MCF 10A (cell line): ENCODE results near the gene KRT1. TPM values are rescaled to one million over a fixed set of nuclear protein-coding genes. Genes with fewer than 3 reads are reported as not detected.

Source experiments
- BruUV-seq: library from RNA; stranded (reverse); fragments of 400-500 nt; replicated peaks from 2 replicates; lab custom pipeline; 2021; lab: Mats Ljungman, UMichigan
- CTCF ChIA-PET: fragments of 300-600 bp; sonication (Branson Sonifier 250); formaldehyde crosslinking; extraction: SDS; loops from one replicate; lab custom pipeline; 2021; ENCODE audit warnings: antibody characterized with exemption, inconsistent platforms; lab: Yijun Ruan, JAX
- POLR2A ChIA-PET: fragments of 300-600, 350-650 bp; sonication (Branson Sonifier 250); formaldehyde crosslinking; extraction: SDS; loops from one replicate; lab custom pipeline; 2020; ENCODE audit warnings: antibody characterized with exemption, inconsistent platforms; lab: Yijun Ruan, JAX
- DNase-seq: peaks from one replicate; pipeline ENCODE4 v3.0.0-alpha.2; 2018; ENCODE audit not compliant: unreplicated experiment
- H3K27ac Mint-ChIP-seq: one replicate; pipeline ENCODE4 v1.8.0; 2022; ENCODE audit warnings: mild to moderate bottlenecking, low read depth, mixed read lengths; ENCODE audit not compliant: unreplicated experiment
- H3K27me3 Mint-ChIP-seq: one replicate; pipeline ENCODE4 v1.8.0; 2022; ENCODE audit warnings: mixed read lengths; ENCODE audit not compliant: insufficient read depth, unreplicated experiment
- H3K36me3 Mint-ChIP-seq: one replicate; pipeline ENCODE4 v1.8.0; 2022; ENCODE audit warnings: mild to moderate bottlenecking, moderate library complexity, mixed read lengths; ENCODE audit not compliant: insufficient read depth, unreplicated experiment
- H3K4me1 Mint-ChIP-seq: one replicate; pipeline ENCODE4 v1.8.0; 2022; ENCODE audit warnings: mixed read lengths; ENCODE audit not compliant: insufficient read depth, unreplicated experiment
- H3K4me3 Mint-ChIP-seq: one replicate; pipeline ENCODE4 v1.8.0; 2022; ENCODE audit warnings: mild to moderate bottlenecking, moderate library complexity, mixed read lengths; ENCODE audit not compliant: unreplicated experiment
- H3K9me3 Mint-ChIP-seq: one replicate; pipeline ENCODE4 v1.8.0; 2022; ENCODE audit warnings: mixed read lengths; ENCODE audit not compliant: unreplicated experiment
- CTCF ChIP-seq: fragments of 200-600 bp; IDR thresholded peaks from one replicate; pipeline ENCODE4 v1.8.0; 2022; ENCODE audit warnings: antibody characterized with exemption, mild to moderate bottlenecking; ENCODE audit not compliant: unreplicated experiment
- intact Hi-C: fragments of 100-400 bp; cut with micrococcal nuclease; formaldehyde crosslinking; loops from 2 replicates; pipeline ENCODE4 v1.14.1; 2022
- total RNA-seq: library from RNA; stranded (reverse); gene quantifications from 2 replicates; pipeline ENCODE4 v1.2.3, GENCODE V29; 2022

Gene KRT1
- total RNA-seq, 1 experiment from 2014 or later, result not detected

- no peak for TF ChIP-seq CTCF
- no peaks in the 10 kb centered on the region for H3K36me3 Mint-ChIP-seq
- no TSS peak for BruUV-seq
Observed at GRCh38 chr12:52704464-52704863, 24.3 kb upstream of the KRT1 start.

GRCh38 chr12:52703878-52704277, 23.7 kb upstream of the KRT1 start:
- DNase-seq, result no peak
- BruUV-seq, result no TSS peak
- ChIA-PET CTCF (no interaction called here), POLR2A (no interaction called here)
- H3K27me3 Mint-ChIP-seq, result peaks cover 47% of the 10 kb centered on the region
- no peak overlapping the region for H3K27ac Mint-ChIP-seq
- no peak overlapping the region for H3K4me3 Mint-ChIP-seq
- intact Hi-C loops, result no loop called here
- H3K4me1 Mint-ChIP-seq, result no peaks in the 10 kb centered on the region
- TF ChIP-seq CTCF, result no peak
- H3K9me3 Mint-ChIP-seq, result no peaks in the 10 kb centered on the region
- no peaks in the 10 kb centered on the region for H3K36me3 Mint-ChIP-seq

More at GRCh38 chr12:52704464-52704863, 24.3 kb upstream of the KRT1 start:
- Mint-ChIP-seq H3K27ac (no peak overlapping the region), H3K9me3 (no peaks in the 10 kb centered on the region), H3K4me1 (no peaks in the 10 kb centered on the region), H3K27me3 (peaks cover 47% of the 10 kb centered on the region), H3K4me3 (no peak overlapping the region)
- DNase-seq, result no peak
- ChIA-PET POLR2A (no interaction called here), CTCF (no interaction called here)
- intact Hi-C loops, result no loop called here

- no TSS peak for BruUV-seq
- H3K36me3 Mint-ChIP-seq, result no peaks in the 10 kb centered on the region
- DNase-seq, result no peak
- no peak within 1 kb of the TSS for H3K27ac Mint-ChIP-seq
- H3K4me3 Mint-ChIP-seq, result no peak within 1 kb of the TSS
- peaks cover 48% of the 10 kb centered on the region for H3K27me3 Mint-ChIP-seq
- ChIA-PET POLR2A (no interaction called here), CTCF (no interaction called here)
- no peaks in the 10 kb centered on the region for H3K9me3 Mint-ChIP-seq
- TF ChIP-seq CTCF, result no peak
- intact Hi-C loops, result no loop called here
- H3K4me1 Mint-ChIP-seq, result no peaks in the 10 kb centered on the region
Observed at GRCh38 chr12:52703424-52703823, 23.2 kb upstream of the KRT1 start, which contains the start of gene KRT77. Gene KRT77 (minus strand): TSS chr12:52703524. CDS start chr12:52703434, 90 bp downstream.

GRCh38 chr12:52702338-52702737, 22.1 kb upstream of the KRT1 start:
- no peak for TF ChIP-seq CTCF
- Mint-ChIP-seq H3K9me3 (no peaks in the 10 kb centered on the region), H3K27me3 (peaks cover 59% of the 10 kb centered on the region), H3K27ac (no peak overlapping the region), H3K4me3 (no peak overlapping the region), H3K36me3 (no peaks in the 10 kb centered on the region), H3K4me1 (no peaks in the 10 kb centered on the region)
- ChIA-PET POLR2A (no interaction called here), CTCF (no interaction called here)
- intact Hi-C loops, result no loop called here
- no peak for DNase-seq
- BruUV-seq, result no TSS peak
